HEK293 (cell line): ENCODE measurements around the gene UBASH3B.

Experiments used
- ELK4 ChIP-seq: IDR thresholded peaks from 2 replicates; pipeline ENCODE4 v1.6.1; 2011; ENCODE audit warnings: mild to moderate bottlenecking, low read depth, low read length, borderline replicate concordance
- GLIS2 ChIP-seq: fragments of 450-650 bp; formaldehyde crosslinking; IDR thresholded peaks from 2 replicates; pipeline ENCODE4 v1.5.1; 2016; ENCODE audit warnings: missing biosample characterization, missing genetic modification characterization
- SP3 ChIP-seq: fragments of 450-650 bp; formaldehyde crosslinking; IDR thresholded peaks from 2 replicates; pipeline ENCODE4 v1.5.1; 2016; ENCODE audit warnings: missing biosample characterization, missing genetic modification characterization
- ZBTB20 ChIP-seq: fragments of 450-650 bp; formaldehyde crosslinking; IDR thresholded peaks from 2 replicates; pipeline ENCODE4 v1.5.1; 2016; ENCODE audit warnings: missing biosample characterization, missing genetic modification characterization
- ZFHX2 ChIP-seq: fragments of 450-650 bp; formaldehyde crosslinking; conservative IDR thresholded peaks from 2 replicates; pipeline ENCODE4 v1.5.1; 2016; ENCODE audit warnings: missing biosample characterization, missing genetic modification characterization
- ZNF174 ChIP-seq: fragments of 450-650 bp; formaldehyde crosslinking; IDR thresholded peaks from 2 replicates; pipeline ENCODE4 v1.5.0; 2017; ENCODE audit warnings: missing biosample characterization, mild to moderate bottlenecking, missing genetic modification characterization
- ZNF214 ChIP-seq: fragments of 450-650 bp; formaldehyde crosslinking; IDR thresholded peaks from 2 replicates; pipeline ENCODE4 v1.5.1; 2017; ENCODE audit warnings: missing biosample characterization, mild to moderate bottlenecking, missing genetic modification characterization, borderline replicate concordance
- ZNF221 ChIP-seq: fragments of 450-650 bp; formaldehyde crosslinking; IDR thresholded peaks from 2 replicates; pipeline ENCODE4 v1.5.1; 2017; ENCODE audit warnings: missing biosample characterization, missing genetic modification characterization, borderline replicate concordance
- ZNF335 ChIP-seq: fragments of 450-650 bp; formaldehyde crosslinking; conservative IDR thresholded peaks from 2 replicates; pipeline ENCODE4 v1.5.1; 2016; ENCODE audit warnings: missing biosample characterization, missing genetic modification characterization
- ZNF341 ChIP-seq: fragments of 450-650 bp; formaldehyde crosslinking; IDR thresholded peaks from 2 replicates; pipeline ENCODE4; 2016; ENCODE audit warnings: low read depth, missing biosample characterization, missing genetic modification characterization
- ZNF394 ChIP-seq: fragments of 450-650 bp; formaldehyde crosslinking; IDR thresholded peaks from 2 replicates; pipeline ENCODE4 v1.5.1; 2016; ENCODE audit warnings: missing biosample characterization, missing genetic modification characterization, mild to moderate bottlenecking, moderate library complexity, borderline replicate concordance
- ZNF398 ChIP-seq: fragments of 450-650 bp; formaldehyde crosslinking; IDR thresholded peaks from 2 replicates; pipeline ENCODE4 v1.5.1; 2017; ENCODE audit warnings: missing biosample characterization, missing genetic modification characterization
- ZNF423 ChIP-seq: fragments of 450-650 bp; formaldehyde crosslinking; IDR thresholded peaks from 2 replicates; pipeline ENCODE4 v1.5.1; 2016; ENCODE audit warnings: missing biosample characterization, missing genetic modification characterization
- ZNF514 ChIP-seq: fragments of 450-650 bp; formaldehyde crosslinking; IDR thresholded peaks from 2 replicates; pipeline ENCODE4 v1.5.1; 2016; ENCODE audit warnings: missing biosample characterization, missing genetic modification characterization
- ZNF529 ChIP-seq: fragments of 450-650 bp; formaldehyde crosslinking; IDR thresholded peaks from 2 replicates; pipeline ENCODE4 v1.5.1; 2017; ENCODE audit warnings: missing genetic modification characterization, missing biosample characterization; ENCODE audit not compliant: insufficient replicate concordance
- ZNF660 ChIP-seq: fragments of 450-650 bp; IDR thresholded peaks from 2 replicates; pipeline ENCODE4 v1.5.1; 2018; ENCODE audit warnings: missing biosample characterization, mild to moderate bottlenecking, missing genetic modification characterization
- ZNF76 ChIP-seq: fragments of 450-650 bp; formaldehyde crosslinking; IDR thresholded peaks from 2 replicates; pipeline ENCODE4; 2016; ENCODE audit warnings: low read depth, missing biosample characterization, missing genetic modification characterization, borderline replicate concordance
- ZNF830 ChIP-seq: fragments of 450-650 bp; IDR thresholded peaks from 2 replicates; pipeline ENCODE4 v1.5.0; 2018; ENCODE audit warnings: missing biosample characterization, missing genetic modification characterization, low read depth, mild to moderate bottlenecking, moderate library complexity
- ZSCAN23 ChIP-seq: fragments of 450-650 bp; formaldehyde crosslinking; IDR thresholded peaks from 2 replicates; pipeline ENCODE4 v1.5.1; 2016; ENCODE audit warnings: missing biosample characterization, missing genetic modification characterization
- TF ChIP-seq, protein P1 (sequence below): fragments of 450-650 bp; formaldehyde crosslinking; IDR thresholded peaks from 2 replicates; pipeline ENCODE4 v1.5.1; 2017; ENCODE audit warnings: missing biosample characterization, missing genetic modification characterization
- TF ChIP-seq, protein P2 (sequence below): fragments of 450-650 bp; formaldehyde crosslinking; IDR thresholded peaks from 2 replicates; pipeline ENCODE4 v1.5.1; 2016; ENCODE audit warnings: missing biosample characterization, missing genetic modification characterization
- TF ChIP-seq, protein P3 (sequence below): fragments of 450-650 bp; formaldehyde crosslinking; IDR thresholded peaks from 2 replicates; pipeline ENCODE4 v1.5.1; 2016; ENCODE audit warnings: missing biosample characterization, missing genetic modification characterization

Gene UBASH3B

GRCh38 chr11:122656631-122657101, 1.1 kb downstream of the UBASH3B start (continued):
- TF ChIP-seq, protein P1, sequence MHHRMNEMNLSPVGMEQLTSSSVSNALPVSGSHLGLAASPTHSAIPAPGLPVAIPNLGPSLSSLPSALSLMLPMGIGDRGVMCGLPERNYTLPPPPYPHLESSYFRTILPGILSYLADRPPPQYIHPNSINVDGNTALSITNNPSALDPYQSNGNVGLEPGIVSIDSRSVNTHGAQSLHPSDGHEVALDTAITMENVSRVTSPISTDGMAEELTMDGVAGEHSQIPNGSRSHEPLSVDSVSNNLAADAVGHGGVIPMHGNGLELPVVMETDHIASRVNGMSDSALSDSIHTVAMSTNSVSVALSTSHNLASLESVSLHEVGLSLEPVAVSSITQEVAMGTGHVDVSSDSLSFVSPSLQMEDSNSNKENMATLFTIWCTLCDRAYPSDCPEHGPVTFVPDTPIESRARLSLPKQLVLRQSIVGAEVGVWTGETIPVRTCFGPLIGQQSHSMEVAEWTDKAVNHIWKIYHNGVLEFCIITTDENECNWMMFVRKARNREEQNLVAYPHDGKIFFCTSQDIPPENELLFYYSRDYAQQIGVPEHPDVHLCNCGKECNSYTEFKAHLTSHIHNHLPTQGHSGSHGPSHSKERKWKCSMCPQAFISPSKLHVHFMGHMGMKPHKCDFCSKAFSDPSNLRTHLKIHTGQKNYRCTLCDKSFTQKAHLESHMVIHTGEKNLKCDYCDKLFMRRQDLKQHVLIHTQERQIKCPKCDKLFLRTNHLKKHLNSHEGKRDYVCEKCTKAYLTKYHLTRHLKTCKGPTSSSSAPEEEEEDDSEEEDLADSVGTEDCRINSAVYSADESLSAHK (tag by site-specific recombination) = no peak
- TF ChIP-seq ZNF660 (tag by site-specific recombination) = no peak
- peak; percentile 21; the same call in 1 of the 2 replicates for TF ChIP-seq ZNF341 (tag by site-specific recombination)
- no peak for TF ChIP-seq ZNF514 (tag by site-specific recombination)
- TF ChIP-seq ZNF76 (tag by site-specific recombination) = 0 out of 2 replicates have a peak, but pooled peaks have one; percentile 23
- TF ChIP-seq ZNF529 (tag by site-specific recombination) = no peak
- TF ChIP-seq ZNF830 (tag by site-specific recombination) = no peak
- no peak for TF ChIP-seq ZNF214 (tag by site-specific recombination)
- TF ChIP-seq, protein P2, sequence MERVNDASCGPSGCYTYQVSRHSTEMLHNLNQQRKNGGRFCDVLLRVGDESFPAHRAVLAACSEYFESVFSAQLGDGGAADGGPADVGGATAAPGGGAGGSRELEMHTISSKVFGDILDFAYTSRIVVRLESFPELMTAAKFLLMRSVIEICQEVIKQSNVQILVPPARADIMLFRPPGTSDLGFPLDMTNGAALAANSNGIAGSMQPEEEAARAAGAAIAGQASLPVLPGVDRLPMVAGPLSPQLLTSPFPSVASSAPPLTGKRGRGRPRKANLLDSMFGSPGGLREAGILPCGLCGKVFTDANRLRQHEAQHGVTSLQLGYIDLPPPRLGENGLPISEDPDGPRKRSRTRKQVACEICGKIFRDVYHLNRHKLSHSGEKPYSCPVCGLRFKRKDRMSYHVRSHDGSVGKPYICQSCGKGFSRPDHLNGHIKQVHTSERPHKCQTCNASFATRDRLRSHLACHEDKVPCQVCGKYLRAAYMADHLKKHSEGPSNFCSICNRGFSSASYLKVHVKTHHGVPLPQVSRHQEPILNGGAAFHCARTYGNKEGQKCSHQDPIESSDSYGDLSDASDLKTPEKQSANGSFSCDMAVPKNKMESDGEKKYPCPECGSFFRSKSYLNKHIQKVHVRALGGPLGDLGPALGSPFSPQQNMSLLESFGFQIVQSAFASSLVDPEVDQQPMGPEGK (tag by site-specific recombination) = peak; percentile 72
- TF ChIP-seq ZBTB20 = peak; percentile 73; the same call in 1 of the 2 replicates
- TF ChIP-seq ZNF423 (tag by site-specific recombination) = no peak
- peak; percentile 68 for TF ChIP-seq ZNF335 (tag by site-specific recombination)
- no peak for TF ChIP-seq ELK4
- peak; percentile 86 for TF ChIP-seq ZFHX2
- TF ChIP-seq ZNF221 = no peak
- peak; percentile 54; the same call in 1 of the 2 replicates for TF ChIP-seq GLIS2
- TF ChIP-seq ZNF398 (tag by site-specific recombination) = peak; percentile 81
- no peak for TF ChIP-seq ZNF394 (tag by site-specific recombination)
- TF ChIP-seq, protein P3, sequence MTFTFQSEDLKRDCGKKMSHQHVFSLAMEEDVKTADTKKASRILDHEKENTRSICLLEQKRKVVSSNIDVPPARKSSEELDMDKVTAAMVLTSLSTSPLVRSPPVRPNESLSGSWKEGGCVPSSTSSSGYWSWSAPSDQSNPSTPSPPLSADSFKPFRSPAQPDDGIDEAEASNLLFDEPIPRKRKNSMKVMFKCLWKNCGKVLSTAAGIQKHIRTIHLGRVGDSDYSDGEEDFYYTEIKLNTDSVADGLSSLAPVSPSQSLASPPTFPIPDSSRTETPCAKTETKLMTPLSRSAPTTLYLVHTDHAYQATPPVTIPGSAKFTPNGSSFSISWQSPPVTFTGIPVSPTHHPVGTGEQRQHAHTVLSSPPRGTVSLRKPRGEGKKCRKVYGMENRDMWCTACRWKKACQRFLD (tag by site-specific recombination) = no peak
- no peak for TF ChIP-seq ZSCAN23
- TF ChIP-seq SP3 (tag by site-specific recombination) = peak; percentile 33; the same call in 1 of the 2 replicates
- TF ChIP-seq ZNF174 (tag by site-specific recombination) = no peak
